Left lung (tissue), 10 donors: ENCODE data around the gene ZNF837. TPM values are rescaled to one million over a fixed set of nuclear protein-coding genes. Genes with fewer than 3 reads are reported as not detected.
"Not testable (repeated sequence)": the region's sequence is repeated elsewhere in the genome, so short reads cannot be mapped to it uniquely, and the experiment has no call there.

Experiments used
- ATAC-seq: fragments of 200-7000 bp; cut with Tn5 transposase; one replicate; pipeline ENCODE4 v1.9.1; 2020; ENCODE audit warnings: moderate library complexity
- DNase-seq, 4 donors: peaks; one replicate each; pipeline ENCODE4 v3.0.0-alpha.2; 2013 to 2020
- H3K27ac ChIP-seq, 2 donors: fragments of 200-600 bp; sonication (generic) in 1 of 2; one replicate each; pipeline versions ENCODE4 v1.5.0 to v1.8.0; 2020 to 2021
- H3K27me3 ChIP-seq, 2 donors: fragments of 200-600 bp; sonication (generic) in 1 of 2; one replicate each; pipeline versions ENCODE4 v1.5.0 to v1.8.0; 2020 to 2021
- H3K36me3 ChIP-seq, 2 donors: fragments of 200-600 bp; sonication (generic) in 1 of 2; one replicate each; pipeline versions ENCODE4 v1.5.0 to v1.8.0; 2020 to 2021
- H3K4me1 ChIP-seq, 2 donors: fragments of 200-600 bp; one replicate each; pipeline ENCODE4 v1.8.0; 2021
- H3K4me3 ChIP-seq, 2 donors: fragments of 200-600 bp; sonication (generic) in 1 of 2; one replicate each; pipeline versions ENCODE4 v1.5.0 to v1.8.0; 2020 to 2021; ENCODE audit warnings: mild to moderate bottlenecking in 1 of 2
- H3K9me3 ChIP-seq, 2 donors: fragments of 200-600 bp; sonication (generic) in 1 of 2; one replicate each; pipeline versions ENCODE4 v1.5.0 to v1.8.0; 2020 to 2021
- intact Hi-C, 2 donors: fragments of 100-400 bp; cut with DNase I; formaldehyde crosslinking; loops; one replicate each; pipeline versions ENCODE4 v1.11.2 to v1.14.2; 2022
- polyA plus RNA-seq, 6 donors: library from polyadenylated mRNA; unstranded; fragments of 120-200 nt; gene quantifications; one replicate each; pipeline ENCODE4 v1.2.1, GENCODE V29; 2013; ENCODE audit not compliant: insufficient read length in 6 of 6
- total RNA-seq, 2 donors: library from RNA; stranded (reverse); fragmentation: NEBNext Ultra II Directional; extraction: Animal tissue kit (Norgen Biotek cat#: 25700); gene quantifications; one replicate each; pipeline ENCODE4 v1.2.1, GENCODE V29; 2021
- TF ChIP-seq, protein P1 (sequence below), 2 donors: fragments of 200-600 bp; sonication (generic) in 1 of 2; IDR thresholded peaks; one replicate each; pipeline versions ENCODE4 v1.5.0 to v1.8.0; 2021; ENCODE audit warnings: antibody characterized with exemption in 2 of 2
- donor health status: DM: no; HTN: yes; CAD: no.
- donor health status: DM: no; HTN: no; CAD: no.

Gene ZNF837
- total and polyA plus RNA-seq, 8 donors = 1.7 to 3.7 (median 2.5) TPM

DNA sequence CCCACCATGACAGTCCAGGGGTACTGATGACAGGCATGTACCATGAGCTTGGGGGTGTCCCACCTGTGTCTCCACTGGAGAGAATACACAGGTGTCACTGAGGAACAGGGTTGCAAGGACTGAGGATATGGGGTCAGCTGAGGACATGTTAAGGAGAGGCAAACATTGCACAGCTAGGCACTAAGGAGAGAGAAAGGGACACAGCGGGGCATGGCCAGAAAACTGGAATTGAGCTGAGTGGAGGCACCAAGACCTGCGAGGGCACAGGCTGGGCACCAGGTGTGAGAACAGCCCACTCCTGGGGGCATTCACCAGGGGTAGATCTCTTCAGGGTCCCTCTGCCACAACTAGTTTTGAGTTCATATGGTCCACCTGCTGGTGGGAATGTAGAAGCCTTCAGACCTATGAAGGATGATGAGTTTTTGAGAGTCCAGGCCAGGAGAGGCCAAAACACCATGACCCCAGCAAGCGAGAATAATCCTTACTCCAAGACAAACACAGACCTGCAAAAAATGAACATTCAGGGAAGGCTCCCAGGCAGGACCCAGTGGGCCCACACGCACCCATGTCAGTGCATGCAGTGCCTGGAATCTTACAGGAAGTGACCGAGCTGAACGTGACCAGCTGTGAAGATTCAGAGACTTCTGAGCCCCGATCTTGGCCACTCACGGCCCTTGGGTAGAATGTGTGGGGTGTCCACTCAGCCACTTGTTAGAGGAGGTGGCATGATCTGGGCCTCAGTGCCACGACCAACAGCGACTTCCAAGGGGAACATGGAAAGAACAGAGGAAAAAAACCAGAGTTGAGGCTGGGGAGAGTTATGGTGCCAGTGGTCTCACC lies 26.2 kb upstream of the ZNF837 start:
- H3K4me3 ChIP-seq = peak overlapping the region in 1 of 2 donors; percentile 92

DNA sequence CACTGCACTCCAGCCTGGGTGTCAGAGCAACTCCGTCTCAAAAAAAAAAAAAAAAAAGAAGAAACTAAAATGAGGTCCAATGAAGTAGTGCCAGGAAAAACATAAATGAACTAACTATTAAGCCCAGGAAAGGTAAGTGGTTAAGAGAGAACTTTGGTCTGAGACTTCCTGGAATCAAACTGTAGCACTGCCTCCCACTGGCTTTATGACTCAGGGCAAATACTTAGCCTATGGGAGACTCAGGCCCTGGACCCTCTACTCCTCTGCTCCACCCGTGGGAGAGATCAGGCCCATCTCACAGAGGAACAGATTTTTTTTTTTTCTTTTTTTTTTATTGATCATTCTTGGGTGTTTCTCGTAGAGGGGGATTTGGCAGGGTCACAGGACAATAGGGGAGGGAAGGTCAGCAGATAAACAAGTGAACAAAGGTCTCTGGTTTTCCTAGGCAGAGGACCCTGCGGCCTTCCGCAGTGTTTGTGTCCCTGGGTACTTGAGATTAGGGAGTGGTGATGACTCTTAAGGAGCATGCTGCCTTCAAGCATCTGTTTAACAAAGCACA lies 23.2 kb upstream of the ZNF837 start:
- H3K27ac ChIP-seq, H3K27me3 ChIP-seq, intact Hi-C loops, H3K36me3 ChIP-seq, H3K9me3 ChIP-seq, ATAC-seq, H3K4me3 ChIP-seq, DNase-seq: not testable (repeated sequence)
- H3K4me1 ChIP-seq = peaks cover 17 to 29% of the 10 kb centered on the region in 2 donors

More for the DNA sequence above, 26.2 kb upstream of the ZNF837 start:
- ATAC-seq = no peak
- TF ChIP-seq, protein P1, sequence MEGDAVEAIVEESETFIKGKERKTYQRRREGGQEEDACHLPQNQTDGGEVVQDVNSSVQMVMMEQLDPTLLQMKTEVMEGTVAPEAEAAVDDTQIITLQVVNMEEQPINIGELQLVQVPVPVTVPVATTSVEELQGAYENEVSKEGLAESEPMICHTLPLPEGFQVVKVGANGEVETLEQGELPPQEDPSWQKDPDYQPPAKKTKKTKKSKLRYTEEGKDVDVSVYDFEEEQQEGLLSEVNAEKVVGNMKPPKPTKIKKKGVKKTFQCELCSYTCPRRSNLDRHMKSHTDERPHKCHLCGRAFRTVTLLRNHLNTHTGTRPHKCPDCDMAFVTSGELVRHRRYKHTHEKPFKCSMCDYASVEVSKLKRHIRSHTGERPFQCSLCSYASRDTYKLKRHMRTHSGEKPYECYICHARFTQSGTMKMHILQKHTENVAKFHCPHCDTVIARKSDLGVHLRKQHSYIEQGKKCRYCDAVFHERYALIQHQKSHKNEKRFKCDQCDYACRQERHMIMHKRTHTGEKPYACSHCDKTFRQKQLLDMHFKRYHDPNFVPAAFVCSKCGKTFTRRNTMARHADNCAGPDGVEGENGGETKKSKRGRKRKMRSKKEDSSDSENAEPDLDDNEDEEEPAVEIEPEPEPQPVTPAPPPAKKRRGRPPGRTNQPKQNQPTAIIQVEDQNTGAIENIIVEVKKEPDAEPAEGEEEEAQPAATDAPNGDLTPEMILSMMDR (IDR thresholded peaks at IDR 0.05) = no peak
- Histone ChIP-seq H3K9me3 (no peaks in the 10 kb centered on the region), H3K27me3 (no peaks in the 10 kb centered on the region), H3K4me1 (peaks cover 10 to 30% of the 10 kb centered on the region in 2 donors), H3K27ac (peak overlapping the region in 1 of 2 donors; percentile 89), H3K36me3 (no peaks in the 10 kb centered on the region)
- DNase-seq = no peak
- intact Hi-C loops = no loop called here

DNA sequence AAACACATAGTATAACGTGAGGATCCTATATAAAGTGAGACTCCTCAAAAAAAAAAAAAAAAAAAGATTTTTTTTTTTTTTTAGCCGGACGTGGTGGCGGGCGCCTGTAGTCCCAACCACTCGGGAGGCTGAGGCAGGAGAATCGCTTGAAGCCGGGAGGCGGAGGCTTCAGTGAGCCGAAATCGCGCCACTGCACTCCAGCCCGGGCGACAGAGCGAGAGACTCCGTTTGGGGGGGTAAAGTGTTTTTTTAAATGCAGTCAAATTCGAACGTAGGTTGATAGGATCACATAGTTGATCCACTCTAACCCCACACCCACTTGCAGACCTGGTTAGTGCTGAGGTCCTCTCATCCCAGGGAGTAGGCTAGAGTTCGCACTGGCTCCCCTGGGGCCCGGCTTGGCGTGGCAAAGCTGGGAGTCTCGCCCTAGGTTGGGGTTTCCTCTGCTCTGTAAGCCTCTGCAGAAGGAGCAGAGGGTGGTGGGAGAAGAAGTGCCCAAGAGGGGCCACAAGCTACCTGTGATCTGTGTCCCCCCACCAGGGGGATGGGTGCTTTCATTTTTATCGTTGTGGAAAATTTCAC lies 21.1 kb upstream of the ZNF837 start:
- TF ChIP-seq, protein P1 (IDR thresholded peaks at IDR 0.05) = no peak
- intact Hi-C loops = no loop called here
- Histone ChIP-seq H3K9me3 (no peaks in the 10 kb centered on the region), H3K4me3 (peak overlapping the region; percentile 37 to 62), H3K36me3 (no peaks in the 10 kb centered on the region), H3K4me1 (peaks cover 9 to 16% of the 10 kb centered on the region in 2 donors), H3K27ac (peak overlapping the region in 1 of 2 donors; percentile 80), H3K27me3 (peaks cover 1 to 17% of the 10 kb centered on the region in 2 donors)
- no peak for ATAC-seq
- no peak for DNase-seq

DNA sequence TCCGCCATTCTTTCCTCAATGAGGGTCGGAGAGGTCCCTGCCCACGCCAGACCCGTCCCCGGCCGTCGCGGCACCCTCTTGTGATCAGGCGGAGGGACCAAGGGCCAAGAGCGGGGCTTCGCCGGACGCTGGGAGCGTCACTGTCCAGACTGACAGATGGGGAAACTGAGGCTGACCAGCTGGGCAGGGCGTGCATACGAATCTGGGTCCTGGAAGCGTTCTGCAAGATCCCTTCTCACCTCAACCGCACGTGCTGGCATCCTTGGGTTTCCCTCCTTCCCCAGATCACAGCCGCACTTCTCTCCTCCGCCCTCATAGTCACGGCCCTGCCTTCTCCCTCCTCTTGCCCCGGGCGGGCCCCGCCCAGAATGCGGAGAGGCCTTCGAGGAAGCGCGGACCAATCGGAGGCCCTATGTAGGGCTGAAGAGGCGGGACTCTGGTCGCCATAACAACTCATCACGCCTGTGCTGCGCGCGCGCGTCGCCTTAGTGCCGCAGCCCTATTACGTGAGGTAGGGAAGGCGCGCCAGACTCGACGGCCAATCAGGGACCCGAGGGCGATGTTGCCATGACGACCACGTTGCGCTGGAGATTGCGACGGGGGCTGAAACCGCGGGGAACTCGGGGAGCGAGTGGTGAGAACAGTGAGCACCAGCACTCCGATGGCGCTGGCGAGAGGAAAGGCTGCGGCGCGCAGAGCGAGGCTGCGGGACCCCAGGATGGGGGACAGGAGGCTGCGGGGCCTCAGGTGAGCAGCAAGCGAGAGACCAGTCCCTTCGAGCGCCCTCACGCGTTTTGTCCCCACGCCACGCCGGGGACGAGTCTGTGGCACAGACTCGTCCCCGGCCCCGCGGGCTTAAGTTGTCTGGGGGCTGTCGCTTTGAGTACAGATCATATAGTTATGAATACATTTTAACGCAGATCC lies 20.3 kb upstream of the ZNF837 start:
- Histone ChIP-seq H3K27me3 (peaks cover 5 to 23% of the 10 kb centered on the region in 2 donors), H3K36me3 (no peaks in the 10 kb centered on the region), H3K9me3 (no peaks in the 10 kb centered on the region), H3K27ac (peak overlapping the region in 1 of 2 donors; percentile 80), H3K4me1 (peaks cover 9 to 16% of the 10 kb centered on the region in 2 donors), H3K4me3 (peak overlapping the region; percentile 37 to 62)
- TF ChIP-seq, protein P1 (IDR thresholded peaks at IDR 0.05) = no peak
- DNase-seq (peak; percentile 99 to 100 (median 100)), ATAC-seq (peak; percentile 99)
- intact Hi-C loops = no loop called here

DNA sequence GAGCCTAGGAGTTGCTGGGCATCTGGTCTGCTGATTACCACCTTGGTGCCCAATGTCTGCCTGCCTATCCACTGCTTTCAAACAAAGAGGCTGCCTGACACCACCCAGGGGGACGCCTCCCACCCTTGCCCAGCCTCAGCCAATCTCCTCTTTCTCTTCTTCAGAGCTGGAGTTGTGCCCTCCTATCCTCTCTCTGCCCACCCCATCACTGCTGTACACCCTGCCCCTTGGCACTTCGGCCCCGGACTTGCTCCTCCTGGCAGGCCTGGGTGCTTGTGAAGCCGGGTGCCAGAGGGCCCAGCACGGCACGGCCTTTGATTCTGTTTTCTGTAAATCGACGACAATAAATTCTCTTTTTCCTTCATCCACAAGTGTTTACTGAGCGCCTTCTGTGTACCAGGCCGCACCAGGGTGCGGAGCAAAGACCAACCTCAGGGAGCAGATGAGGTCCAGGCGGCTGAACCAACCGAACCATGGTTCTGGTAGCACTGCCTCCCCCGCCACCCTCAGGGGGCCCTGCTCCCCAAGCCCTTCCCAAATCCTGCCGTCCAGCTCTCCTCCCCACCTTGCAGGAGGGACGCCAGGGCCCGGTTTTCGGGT lies 19.6 kb upstream of the ZNF837 start:
- H3K36me3 ChIP-seq = no peaks in the 10 kb centered on the region
- TF ChIP-seq, protein P1 (IDR thresholded peaks at IDR 0.05) = no peak
- ATAC-seq (no peak), DNase-seq (no peak)
- peak overlapping the region; percentile 37 to 62 for H3K4me3 ChIP-seq
- H3K27me3 ChIP-seq = peaks cover 5 to 31% of the 10 kb centered on the region in 2 donors
- H3K27ac ChIP-seq = no peak overlapping the region
- intact Hi-C loops = no loop called here
- no peaks in the 10 kb centered on the region for H3K9me3 ChIP-seq
- peaks cover 9 to 24% of the 10 kb centered on the region in 2 donors for H3K4me1 ChIP-seq
